Stimulated activated CD8-positive, alpha-beta memory T cell treated with anti-CD3 and anti-CD28 coated beads, Interleukin-15, amount 100 ng/mL, for 4 hours (primary cell): Measurements from ENCODE around the gene KANSL1.

ENCODE experiments used
- DNase-seq, 2 donors: peaks; one replicate each; pipeline ENCODE4 v3.0.0-alpha.2; 2020; ENCODE audit warnings: low read depth in 2 of 2

The KANSL1 gene

DNA sequence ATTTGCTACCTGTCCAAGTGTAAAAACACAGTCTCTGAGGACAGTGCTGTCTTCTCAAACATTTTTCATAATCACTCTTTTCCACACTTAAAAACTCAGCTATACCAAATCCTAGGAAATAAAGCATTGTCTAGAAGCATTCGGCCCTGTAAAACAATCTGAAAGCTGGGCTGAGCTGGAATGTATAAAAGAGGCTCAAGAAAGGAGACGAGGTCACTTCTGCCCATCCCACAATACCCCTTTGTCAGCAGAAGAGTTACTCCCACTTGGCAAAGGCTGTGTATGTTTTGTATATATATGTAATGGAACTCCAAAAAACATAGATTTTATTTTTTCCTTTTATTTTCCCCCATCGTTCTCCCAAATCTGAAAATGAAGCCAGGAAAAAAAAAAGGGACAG, 150.3 kb downstream of the KANSL1 start:
- DNase-seq, result no peak

DNA sequence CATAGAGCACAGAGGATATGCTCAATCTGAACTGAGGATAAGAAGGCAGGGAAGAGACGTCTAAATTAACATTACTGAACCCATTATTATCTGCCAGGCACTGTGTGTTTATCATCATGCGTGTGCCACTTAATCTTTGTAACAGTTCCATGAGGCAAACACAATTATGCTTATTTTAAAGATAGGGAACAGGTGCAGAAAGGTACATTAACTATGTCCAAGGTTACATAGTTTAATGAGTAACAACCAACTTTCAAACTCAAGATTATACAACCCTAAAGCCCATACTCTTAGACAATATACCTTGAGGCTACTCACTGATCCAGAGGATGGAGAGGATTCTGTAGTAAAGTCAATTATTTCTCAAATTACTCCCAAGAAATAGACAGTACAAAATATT, 151.0 kb downstream of the KANSL1 start:
- DNase-seq, result no peak

DNA sequence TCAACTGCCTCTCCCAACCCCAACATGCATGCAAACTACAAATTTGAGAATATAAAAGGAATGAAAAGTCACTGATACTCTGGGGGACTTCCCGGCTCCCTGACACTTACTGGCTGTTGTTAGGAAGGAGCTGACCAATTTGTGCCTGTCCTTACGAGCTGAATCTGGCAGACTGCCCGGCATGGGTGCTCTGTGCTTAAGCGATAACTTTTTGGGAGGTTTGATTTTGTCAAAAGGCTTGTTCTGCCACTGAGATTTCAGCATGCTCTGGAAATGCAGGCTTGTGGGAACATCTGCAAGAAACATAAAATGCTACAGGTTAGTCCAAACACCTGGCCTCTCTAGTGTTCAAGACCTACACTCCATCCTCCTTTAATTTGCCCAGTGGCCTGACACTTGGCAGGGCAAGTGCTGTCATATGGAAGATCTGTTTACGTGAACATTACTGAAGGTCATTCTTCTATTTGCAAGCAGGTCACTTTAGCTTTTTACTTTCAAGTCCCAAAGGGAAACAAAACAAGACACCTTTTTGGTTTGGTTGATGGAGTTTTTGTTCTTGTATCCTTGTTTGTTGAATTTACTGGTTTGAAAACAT, 153.5 kb downstream of the KANSL1 start:
- DNase-seq, result no peak

DNA sequence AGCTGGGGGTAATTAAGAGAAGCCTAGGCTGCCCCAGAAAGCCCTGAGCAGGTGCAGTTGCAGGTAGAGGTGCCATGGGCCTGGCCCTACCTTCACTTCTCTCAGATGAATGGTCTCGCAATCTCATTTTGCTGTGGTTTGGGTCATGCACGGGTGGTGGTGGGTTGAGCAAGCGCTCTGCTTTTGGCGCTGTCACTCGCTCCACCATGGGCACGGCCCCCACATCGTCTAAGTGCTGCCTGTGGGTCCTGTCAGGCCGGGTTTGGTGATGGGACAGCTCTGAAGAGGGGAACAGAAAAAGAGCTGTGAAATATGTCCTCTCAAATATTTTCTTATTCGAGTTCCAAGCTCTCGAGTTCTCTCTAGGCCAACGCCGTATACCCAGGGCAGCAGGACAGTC, 154.3 kb downstream of the KANSL1 start:
- DNase-seq, result no peak

DNA sequence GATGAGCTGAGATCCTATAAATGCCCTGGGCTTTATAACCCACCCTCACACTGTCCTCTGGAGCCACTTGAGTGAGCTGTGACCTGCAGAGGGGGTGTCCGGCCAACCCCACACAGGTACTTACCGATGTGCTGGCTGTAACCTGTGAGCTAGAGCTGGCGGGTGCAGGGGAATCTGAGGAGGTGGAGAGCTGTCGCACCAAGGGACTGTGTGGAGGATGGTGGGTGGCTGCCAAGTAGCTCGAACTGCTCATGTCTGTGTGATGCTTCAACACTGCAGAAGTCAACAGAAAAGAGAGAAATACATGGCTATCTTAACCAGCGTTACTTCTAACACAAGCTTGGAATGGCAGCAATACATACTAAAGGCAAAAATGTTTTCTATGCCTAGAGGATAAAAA, 154.8 kb downstream of the KANSL1 start:
- DNase-seq, result no peak

DNA sequence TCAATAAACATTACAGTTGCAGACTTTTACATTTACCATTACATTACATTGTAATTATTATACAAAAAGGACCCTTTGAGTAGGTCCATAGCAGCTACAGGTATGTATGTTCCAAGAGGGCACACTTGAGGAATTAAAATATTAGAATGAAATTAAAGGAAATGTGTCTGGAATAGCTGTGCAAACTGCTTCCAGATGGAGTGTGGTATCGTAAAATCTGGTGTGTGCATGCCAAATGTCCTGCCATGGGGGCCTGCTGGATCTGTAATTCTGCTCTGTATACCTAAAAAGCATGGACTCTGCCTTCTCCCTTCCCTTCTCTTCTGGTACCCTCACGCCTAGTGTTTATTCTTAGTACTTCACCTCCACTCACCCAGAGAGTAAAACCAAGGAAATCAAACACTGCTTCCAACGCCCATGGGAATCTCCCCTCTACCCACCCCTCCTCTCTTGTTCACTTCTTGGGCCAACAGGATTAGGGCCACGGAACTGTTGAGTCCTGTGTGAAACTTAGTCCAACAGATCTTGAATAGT, 155.4 kb downstream of the KANSL1 start:
- no peak for DNase-seq

DNA sequence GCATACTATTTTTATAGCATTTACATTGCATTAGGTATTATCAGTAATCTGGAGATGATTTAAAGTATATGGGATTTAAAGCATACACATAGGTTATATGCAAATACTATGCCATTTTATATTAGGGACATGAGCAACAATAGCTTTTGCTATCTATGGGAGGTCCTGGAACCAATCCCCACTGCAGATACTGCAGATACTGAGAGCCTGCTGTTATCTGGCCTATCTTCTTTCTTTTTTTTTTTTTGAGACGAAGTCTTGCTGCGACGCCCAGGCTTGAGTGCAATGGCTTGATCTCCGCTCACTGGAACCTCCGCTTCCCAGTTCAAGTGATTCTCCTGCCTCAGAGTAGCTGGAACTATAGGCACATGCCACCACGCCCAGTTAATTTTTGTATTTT, 156.7 kb downstream of the KANSL1 start:
- DNase-seq, result no peak

DNA sequence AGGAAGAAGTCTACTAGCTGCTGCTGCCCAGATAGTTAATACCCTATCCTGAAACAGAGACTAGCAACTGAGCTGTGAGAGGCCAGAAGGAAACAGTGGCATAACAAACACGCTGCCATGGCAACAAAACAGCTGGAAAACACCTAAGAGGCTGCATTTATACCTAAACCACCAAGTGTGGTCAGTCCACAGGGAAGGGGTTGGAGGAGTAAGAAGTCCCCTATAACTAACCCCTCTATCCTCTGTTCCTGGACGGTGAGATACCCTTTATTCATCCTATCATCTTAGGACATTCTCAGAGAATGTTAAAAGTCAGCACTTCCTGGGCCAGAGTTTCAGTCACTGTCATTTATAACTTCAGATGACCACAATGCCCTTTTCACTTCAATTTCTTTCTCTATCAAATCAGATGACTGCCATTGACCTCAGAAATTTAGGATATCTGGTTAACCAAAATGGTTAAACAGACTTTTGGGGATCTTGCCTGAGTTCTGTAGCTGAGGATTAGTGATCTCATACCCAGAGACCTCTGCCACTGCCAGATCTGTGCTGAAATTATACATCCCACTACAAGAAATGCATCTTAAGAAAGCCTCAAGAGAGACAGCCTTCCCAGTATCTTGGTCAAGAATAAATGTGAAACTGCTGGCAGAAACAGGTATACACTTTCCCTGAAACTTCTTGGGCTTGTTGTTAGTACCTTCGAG, 158.0 kb downstream of the KANSL1 start:
- no peak for DNase-seq

DNA sequence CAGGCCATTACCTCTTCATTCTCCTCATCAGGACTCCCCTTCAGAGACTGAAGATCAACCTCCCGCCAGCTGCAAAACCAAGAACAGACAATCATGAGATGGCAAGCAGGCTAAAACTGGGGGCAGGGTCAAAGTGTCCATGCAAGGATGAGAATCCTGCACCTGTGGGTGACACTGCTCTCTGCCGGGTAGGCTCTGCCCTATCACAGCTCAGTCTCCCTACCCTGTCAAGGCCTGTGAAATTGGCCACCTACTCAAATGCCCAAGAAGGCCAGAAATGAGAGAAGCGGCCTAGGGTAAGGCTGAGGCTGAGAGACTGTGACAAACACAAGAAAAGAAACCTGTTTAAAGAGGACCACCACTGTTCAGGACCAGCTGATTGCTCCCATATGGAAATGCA, 159.8 kb downstream of the KANSL1 start:
- no peak for DNase-seq

DNA sequence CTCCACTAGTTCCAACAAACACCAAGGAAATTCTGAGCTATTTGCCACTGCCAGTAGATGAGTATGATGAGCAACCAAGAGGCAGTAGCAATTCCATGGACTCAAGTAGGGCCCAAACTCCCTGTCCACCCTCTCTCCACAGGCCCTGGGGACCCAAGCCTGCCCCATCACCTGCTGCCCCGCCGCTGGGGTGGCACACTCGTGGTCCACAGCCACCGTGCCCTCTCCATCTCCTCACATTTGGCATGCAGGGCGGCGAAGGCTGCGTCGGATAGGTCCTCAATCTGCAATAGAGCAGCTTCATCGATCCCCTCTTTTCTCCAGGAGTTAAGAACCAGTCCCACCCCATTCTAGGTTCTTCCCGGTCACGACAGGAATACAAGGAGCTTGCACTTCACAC, 160.3 kb downstream of the KANSL1 start:
- no peak for DNase-seq

DNA sequence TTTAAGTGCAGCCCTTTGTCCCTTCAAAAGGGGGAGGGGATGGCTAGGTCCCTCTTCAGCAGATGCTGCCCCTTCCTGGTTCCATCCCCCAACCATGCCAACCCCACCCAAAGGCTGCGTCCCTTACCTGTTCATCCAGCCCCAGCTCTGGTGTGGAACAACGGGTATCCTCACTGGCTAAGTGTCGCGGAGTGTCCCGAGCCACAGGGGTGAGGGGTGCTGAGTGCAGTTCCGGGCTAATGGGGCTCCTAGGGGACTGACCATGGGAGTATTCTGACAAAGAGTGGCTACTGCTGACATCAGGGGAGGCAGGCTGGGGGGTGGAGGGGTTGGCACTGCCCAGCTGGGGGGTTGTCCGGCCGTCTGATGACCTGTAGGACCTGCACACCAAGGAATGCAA, 161.3 kb downstream of the KANSL1 start:
- DNase-seq, result no peak

DNA sequence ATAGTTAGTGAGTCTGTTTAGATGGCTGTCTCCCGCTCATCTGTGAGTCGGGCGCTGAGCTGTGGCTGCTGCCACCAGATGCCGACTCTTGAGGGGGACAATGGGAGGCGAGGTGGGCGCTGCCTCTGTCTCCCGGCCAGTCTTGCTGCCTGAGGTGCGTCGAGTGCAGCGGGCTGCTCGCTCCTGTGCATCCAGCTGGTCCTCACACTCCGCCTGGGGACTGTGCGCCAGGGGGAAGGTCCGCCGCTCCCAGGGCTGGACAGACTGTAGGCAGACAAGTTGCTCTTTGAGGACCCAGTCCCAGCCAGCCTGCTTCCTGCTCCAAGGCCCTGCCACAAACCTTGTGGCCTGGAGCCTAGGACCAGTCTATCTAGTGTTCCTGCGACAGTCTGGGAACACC, 161.8 kb downstream of the KANSL1 start:
- no peak for DNase-seq

DNA sequence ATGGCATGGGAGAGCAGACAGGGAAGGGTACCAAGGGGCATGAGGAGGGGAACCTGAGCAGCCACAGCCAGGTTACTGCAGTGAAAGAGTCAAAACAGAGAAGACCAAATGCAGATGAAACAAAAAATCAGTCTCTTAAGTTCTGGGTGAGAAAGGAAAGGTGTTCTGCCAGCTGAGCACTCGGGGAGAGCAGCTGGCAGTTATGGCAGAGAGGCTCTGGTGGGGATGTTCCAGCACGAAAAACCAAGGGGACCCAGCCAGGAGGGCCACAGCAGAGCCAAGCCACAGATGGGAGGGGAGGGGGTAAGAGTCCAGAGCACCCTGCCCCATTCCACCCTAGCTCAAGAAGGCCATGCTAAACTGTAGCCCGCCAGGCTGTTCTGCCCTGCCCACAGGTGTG, 162.5 kb downstream of the KANSL1 start:
- no peak for DNase-seq

DNA sequence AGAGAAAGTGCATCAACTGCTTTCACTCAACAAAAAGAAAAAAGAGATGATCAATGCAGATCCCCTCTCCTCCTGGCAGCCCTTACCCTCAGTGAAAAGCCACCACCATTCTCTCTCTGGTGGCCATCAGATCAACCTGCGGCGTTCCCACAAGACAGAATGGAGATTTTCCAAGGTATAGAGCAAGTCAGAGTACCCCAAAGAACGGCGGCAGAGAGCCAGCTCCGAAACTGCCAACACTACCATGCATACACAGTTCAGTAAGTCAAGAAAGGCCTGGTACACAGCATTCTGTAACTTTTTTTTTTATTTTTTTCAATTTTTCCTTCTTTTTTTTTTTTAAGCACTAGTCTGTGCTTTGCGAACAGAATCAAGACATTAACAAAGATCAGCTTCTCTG, 163.6 kb downstream of the KANSL1 start:
- no peak for DNase-seq

DNA sequence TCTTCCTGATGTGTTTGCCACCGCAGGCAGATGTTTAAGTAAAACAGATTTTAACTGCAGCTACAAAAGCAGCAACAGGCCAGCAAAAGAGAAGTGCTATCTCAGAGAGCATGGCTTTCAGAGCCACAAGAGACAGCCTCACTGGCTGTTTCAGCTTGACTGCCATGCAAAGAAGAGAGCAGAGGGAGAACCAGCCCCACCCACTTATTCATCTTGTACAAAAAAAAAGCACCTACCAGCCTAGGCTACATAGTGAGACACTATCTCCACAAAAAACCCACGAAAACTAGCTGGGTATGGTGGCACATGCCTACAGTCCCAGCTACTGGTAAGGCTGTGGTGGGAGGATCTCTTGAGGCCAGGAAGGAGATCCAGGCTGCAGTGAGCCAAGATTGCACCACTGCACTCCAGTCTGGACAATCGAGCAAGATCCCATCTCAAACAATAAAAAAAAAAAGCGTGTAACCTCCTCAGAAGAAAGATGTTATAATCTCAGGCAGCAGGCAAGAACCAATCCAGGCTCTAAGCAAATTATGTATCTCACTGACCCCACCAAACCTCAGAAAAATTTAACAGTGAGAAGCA, 164.2 kb downstream of the KANSL1 start:
- no peak for DNase-seq

DNA sequence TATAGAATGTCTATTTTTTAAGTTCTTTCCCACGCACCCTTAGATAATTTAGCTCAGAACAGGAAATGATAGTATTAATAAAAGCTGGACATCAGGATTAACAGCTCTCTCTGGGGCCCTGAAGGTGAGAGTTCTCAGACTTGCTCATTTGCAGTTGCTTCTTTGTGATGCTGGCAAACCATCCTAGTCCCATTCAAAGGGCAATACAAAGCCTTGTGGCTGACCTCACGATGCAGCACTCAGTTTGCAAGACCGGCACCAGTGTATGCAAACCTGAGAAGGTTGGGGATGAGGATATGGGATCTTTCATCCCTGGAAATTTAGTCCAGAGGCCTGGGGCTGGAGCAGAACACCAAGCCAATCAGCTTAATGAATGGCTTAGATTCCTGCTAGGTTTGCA, 164.9 kb downstream of the KANSL1 start:
- DNase-seq, result no peak

DNA sequence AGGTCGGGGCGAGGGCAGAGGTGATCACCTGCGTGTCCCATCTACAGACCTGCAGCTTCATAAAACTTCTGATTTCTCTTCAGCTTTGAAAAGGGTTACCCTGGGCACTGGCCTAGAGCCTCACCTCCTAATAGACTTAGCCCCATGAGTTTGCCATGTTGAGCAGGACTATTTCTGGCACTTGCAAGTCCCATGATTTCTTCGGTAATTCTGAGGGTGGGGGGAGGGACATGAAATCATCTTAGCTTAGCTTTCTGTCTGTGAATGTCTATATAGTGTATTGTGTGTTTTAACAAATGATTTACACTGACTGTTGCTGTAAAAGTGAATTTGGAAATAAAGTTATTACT, 165.3 kb downstream of the KANSL1 start:
- DNase-seq, result no peak

DNA sequence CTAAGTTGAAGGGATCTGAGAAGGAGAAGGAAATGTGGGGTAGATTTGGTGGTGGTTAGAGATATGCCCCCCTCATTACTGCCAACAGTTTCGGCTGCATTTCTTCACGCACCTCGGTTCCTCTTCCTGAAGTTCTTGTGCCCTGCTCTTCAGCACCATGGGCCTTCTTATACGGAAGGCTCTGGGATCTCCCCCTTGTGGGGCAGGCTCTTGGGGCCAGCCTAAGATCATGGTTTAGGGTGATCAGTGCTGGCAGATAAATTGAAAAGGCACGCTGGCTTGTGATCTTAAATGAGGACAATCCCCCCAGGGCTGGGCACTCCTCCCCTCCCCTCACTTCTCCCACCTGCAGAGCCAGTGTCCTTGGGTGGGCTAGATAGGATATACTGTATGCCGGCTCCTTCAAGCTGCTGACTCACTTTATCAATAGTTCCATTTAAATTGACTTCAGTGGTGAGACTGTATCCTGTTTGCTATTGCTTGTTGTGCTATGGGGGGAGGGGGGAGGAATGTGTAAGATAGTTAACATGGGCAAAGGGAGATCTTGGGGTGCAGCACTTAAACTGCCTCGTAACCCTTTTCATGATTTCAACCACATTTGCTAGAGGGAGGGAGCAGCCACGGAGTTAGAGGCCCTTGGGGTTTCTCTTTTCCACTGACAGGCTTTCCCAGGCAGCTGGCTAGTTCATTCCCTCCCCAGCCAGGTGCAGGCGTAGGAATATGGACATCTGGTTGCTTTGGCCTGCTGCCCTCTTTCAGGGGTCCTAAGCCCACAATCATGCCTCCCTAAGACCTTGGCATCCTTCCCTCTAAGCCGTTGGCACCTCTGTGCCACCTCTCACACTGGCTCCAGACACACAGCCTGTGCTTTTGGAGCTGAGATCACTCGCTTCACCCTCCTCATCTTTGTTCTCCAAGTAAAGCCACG, 165.9 kb downstream of the KANSL1 start:
- DNase-seq, result no peak

DNA sequence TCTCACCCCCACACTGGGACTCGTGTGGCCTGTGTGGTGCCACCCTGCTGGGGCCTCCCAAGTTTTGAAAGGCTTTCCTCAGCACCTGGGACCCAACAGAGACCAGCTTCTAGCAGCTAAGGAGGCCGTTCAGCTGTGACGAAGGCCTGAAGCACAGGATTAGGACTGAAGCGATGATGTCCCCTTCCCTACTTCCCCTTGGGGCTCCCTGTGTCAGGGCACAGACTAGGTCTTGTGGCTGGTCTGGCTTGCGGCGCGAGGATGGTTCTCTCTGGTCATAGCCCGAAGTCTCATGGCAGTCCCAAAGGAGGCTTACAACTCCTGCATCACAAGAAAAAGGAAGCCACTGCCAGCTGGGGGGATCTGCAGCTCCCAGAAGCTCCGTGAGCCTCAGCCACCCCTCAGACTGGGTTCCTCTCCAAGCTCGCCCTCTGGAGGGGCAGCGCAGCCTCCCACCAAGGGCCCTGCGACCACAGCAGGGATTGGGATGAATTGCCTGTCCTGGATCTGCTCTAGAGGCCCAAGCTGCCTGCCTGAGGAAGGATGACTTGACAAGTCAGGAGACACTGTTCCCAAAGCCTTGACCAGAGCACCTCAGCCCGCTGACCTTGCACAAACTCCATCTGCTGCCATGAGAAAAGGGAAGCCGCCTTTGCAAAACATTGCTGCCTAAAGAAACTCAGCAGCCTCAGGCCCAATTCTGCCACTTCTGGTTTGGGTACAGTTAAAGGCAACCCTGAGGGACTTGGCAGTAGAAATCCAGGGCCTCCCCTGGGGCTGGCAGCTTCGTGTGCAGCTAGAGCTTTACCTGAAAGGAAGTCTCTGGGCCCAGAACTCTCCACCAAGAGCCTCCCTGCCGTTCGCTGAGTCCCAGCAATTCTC, 166.8 kb downstream of the KANSL1 start:
- DNase-seq, result no peak

DNA sequence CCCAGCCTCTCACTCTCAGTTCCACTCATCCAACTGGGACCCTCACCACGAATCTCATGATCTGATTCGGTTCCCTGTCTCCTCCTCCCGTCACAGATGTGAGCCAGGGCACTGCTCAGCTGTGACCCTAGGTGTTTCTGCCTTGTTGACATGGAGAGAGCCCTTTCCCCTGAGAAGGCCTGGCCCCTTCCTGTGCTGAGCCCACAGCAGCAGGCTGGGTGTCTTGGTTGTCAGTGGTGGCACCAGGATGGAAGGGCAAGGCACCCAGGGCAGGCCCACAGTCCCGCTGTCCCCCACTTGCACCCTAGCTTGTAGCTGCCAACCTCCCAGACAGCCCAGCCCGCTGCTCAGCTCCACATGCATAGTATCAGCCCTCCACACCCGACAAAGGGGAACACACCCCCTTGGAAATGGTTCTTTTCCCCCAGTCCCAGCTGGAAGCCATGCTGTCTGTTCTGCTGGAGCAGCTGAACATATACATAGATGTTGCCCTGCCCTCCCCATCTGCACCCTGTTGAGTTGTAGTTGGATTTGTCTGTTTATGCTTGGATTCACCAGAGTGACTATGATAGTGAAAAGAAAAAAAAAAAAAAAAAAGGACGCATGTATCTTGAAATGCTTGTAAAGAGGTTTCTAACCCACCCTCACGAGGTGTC, 167.6 kb downstream of the KANSL1 start:
- no peak for DNase-seq

DNA sequence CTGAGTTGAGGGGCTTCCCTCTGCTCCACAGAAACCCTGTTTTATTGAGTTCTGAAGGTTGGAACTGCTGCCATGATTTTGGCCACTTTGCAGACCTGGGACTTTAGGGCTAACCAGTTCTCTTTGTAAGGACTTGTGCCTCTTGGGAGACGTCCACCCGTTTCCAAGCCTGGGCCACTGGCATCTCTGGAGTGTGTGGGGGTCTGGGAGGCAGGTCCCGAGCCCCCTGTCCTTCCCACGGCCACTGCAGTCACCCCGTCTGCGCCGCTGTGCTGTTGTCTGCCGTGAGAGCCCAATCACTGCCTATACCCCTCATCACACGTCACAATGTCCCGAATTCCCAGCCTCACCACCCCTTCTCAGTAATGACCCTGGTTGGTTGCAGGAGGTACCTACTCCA, 168.2 kb downstream of the KANSL1 start:
- DNase-seq, result no peak
